HepG2 (cell line): ENCODE measurements around the gene DPAGT1. TPM values are rescaled to one million over a fixed set of nuclear protein-coding genes. Genes with fewer than 3 reads are reported as not detected.

Experiments used
- ARID4A ChIP-seq: sonication (generic); formaldehyde crosslinking; IDR thresholded peaks from 2 replicates; pipeline ENCODE4 v1.5.0; 2020; ENCODE audit warnings: mild to moderate bottlenecking, missing genetic modification reagents, borderline replicate concordance
- CSRNP2 ChIP-seq: sonication (generic); formaldehyde crosslinking; conservative IDR thresholded peaks from 2 replicates; pipeline ENCODE4 v1.8.0; 2022; ENCODE audit warnings: low read depth, missing genetic modification reagents
- GFI1 ChIP-seq: sonication (generic); formaldehyde crosslinking; IDR thresholded peaks from 2 replicates; pipeline ENCODE4 v1.5.0; 2020; ENCODE audit warnings: missing genetic modification reagents, mild to moderate bottlenecking, borderline replicate concordance
- HDAC1 ChIP-seq: sonication (generic); formaldehyde crosslinking; IDR thresholded peaks from 2 replicates; pipeline ENCODE4 v1.5.1; 2020; ENCODE audit warnings: mild to moderate bottlenecking, missing genetic modification reagents
- KDM3A ChIP-seq: IDR thresholded peaks from 2 replicates; pipeline ENCODE4 v1.6.1; 2018; ENCODE audit warnings: low read depth, missing compliant biosample characterization
- MAX ChIP-seq: IDR thresholded peaks from 2 replicates; pipeline ENCODE4 v1.6.1; 2012; ENCODE audit warnings: inconsistent platforms
- NCOA5 ChIP-seq: sonication (generic); formaldehyde crosslinking; IDR thresholded peaks from 2 replicates; pipeline ENCODE4 v1.4.0; 2020; ENCODE audit warnings: missing genetic modification reagents
- PHF21A ChIP-seq: sonication (generic); formaldehyde crosslinking; IDR thresholded peaks from 2 replicates; pipeline ENCODE4 v1.5.0; 2020; ENCODE audit warnings: mild to moderate bottlenecking, missing genetic modification reagents
- RAD51 ChIP-seq: fragments of 450-650 bp; IDR thresholded peaks from 2 replicates; pipeline ENCODE4 v1.6.1; 2016; ENCODE audit warnings: borderline replicate concordance
- RARA ChIP-seq: IDR thresholded peaks from 2 replicates; pipeline ENCODE4 v1.6.1; 2016; ENCODE audit warnings: missing genetic modification reagents, missing compliant biosample characterization
- SETDB1 ChIP-seq: sonication (generic); formaldehyde crosslinking; IDR thresholded peaks from 2 replicates; pipeline ENCODE4 v1.5.1; 2020; ENCODE audit warnings: missing genetic modification reagents, mild to moderate bottlenecking, borderline replicate concordance
- STAG1 ChIP-seq: sonication (generic); formaldehyde crosslinking; IDR thresholded peaks from 2 replicates; pipeline ENCODE4 v1.4.0; 2020; ENCODE audit warnings: missing genetic modification reagents
- THAP7 ChIP-seq: sonication (generic); formaldehyde crosslinking; IDR thresholded peaks from 2 replicates; pipeline ENCODE4 v1.8.1; 2023; ENCODE audit warnings: mild to moderate bottlenecking, missing genetic modification reagents
- ZBTB49 ChIP-seq: sonication (generic); formaldehyde crosslinking; IDR thresholded peaks from 2 replicates; pipeline ENCODE4 v1.4.0; 2020; ENCODE audit warnings: missing genetic modification reagents, borderline replicate concordance
- ZKSCAN1 ChIP-seq: fragments of 150-350 bp; IDR thresholded peaks from 2 replicates; pipeline ENCODE4 v1.6.1; 2014; ENCODE audit warnings: low read length
- ZNF234 ChIP-seq: sonication (generic); formaldehyde crosslinking; conservative IDR thresholded peaks from 2 replicates; pipeline ENCODE4 v1.5.1; 2020; ENCODE audit warnings: mild to moderate bottlenecking, missing genetic modification reagents
- ZNF331 ChIP-seq: sonication (generic); formaldehyde crosslinking; IDR thresholded peaks from 2 replicates; pipeline ENCODE4 v1.4.0; 2020; ENCODE audit warnings: missing genetic modification reagents
- ZNF354B ChIP-seq: sonication (generic); formaldehyde crosslinking; IDR thresholded peaks from 2 replicates; pipeline ENCODE4 v1.8.0; 2022; ENCODE audit warnings: mild to moderate bottlenecking, missing genetic modification reagents
- ZNF382 ChIP-seq: sonication (generic); formaldehyde crosslinking; IDR thresholded peaks from 2 replicates; pipeline ENCODE4 v1.5.0; 2020; ENCODE audit warnings: missing genetic modification reagents, mild to moderate bottlenecking, borderline replicate concordance
- ZSCAN12 ChIP-seq: sonication (generic); formaldehyde crosslinking; IDR thresholded peaks from 2 replicates; pipeline ENCODE4 v1.9.0; 2021; ENCODE audit warnings: mild to moderate bottlenecking, missing genetic modification reagents
- polyA plus RNA-seq, 8 experiments: library from polyadenylated mRNA; depleted of rRNA in 3 of 8; stranded (reverse) in 7 of 8; unstranded in 1 of 8; fragments of >200 nt; fragmentation: Illumina TruSeq in 4 of 8; extraction: Trizol in 4 of 8; gene quantifications; 2 replicates each; pipeline versions ENCODE4 v1.2.1 to v1.2.3, GENCODE V29; 2011 to 2016; ENCODE audit warnings: low read depth in 4 of 8, missing spikeins in 1 of 8, mixed read lengths in 1 of 8; ENCODE audit not compliant: insufficient read depth in 1 of 8
- total RNA-seq, 5 experiments: library from RNA; depleted of rRNA; stranded (reverse); fragments of >200 nt; fragmentation: Illumina TruSeq; extraction: Trizol; gene quantifications; 2 replicates each; pipeline ENCODE4 v1.2.3, GENCODE V29; 2016; ENCODE audit warnings: low read depth in 1 of 5

Gene DPAGT1
- total and polyA plus RNA-seq, 2 of the 13 experiments (the other 11 are each of a cell fraction or from before 2014, with no cell fraction given): 37.6 to 70.7 TPM

- TF ChIP-seq GFI1 (CRISPR knock-in tag) (no peak; the same call in 1 of the 2 replicates), ZNF382 (CRISPR knock-in tag) (no peak), CSRNP2 (no peak), ZNF234 (CRISPR knock-in tag) (no peak), PHF21A (CRISPR knock-in tag) (no peak), NCOA5 (CRISPR knock-in tag) (no peak), ZNF331 (CRISPR knock-in tag) (no peak), RAD51 (no peak), ARID4A (CRISPR knock-in tag) (peak; percentile 27; the same call in 1 of the 2 replicates), ZBTB49 (CRISPR knock-in tag) (no peak), KDM3A (CRISPR knock-in tag) (no peak), THAP7 (0 out of 2 replicates have a peak, but pooled peaks have one; percentile 10), RARA (CRISPR knock-in tag) (no peak), SETDB1 (CRISPR knock-in tag) (no peak), MAX (no peak), ZKSCAN1 (no peak), ZNF354B (CRISPR knock-in tag) (no peak), STAG1 (CRISPR knock-in tag) (no peak), ZSCAN12 (CRISPR knock-in tag) (0 out of 2 replicates have a peak, but pooled peaks have one; percentile 24), HDAC1 (0 out of 2 replicates have a peak, but pooled peaks have one; percentile 11)
- TF ChIP-seq, all 625 proteins: peak for 22
Measured at GRCh38 chr11:119107538-119108145, 6.0 kb upstream of the DPAGT1 start (continued).
